B cell (primary cell): ENCODE results near the gene THSD7A. TPM values are rescaled to one million over a fixed set of nuclear protein-coding genes. Genes with fewer than 3 reads are reported as not detected.

ENCODE experiments used
- ATAC-seq: fragments of 200-7000 bp; cut with Tn5 transposase; one replicate; pipeline ENCODE4 v1.10.0; 2021; ENCODE audit warnings: low read depth, mild to moderate bottlenecking, moderate number of reproducible peaks, moderate library complexity
- CTCF ChIA-PET: fragments of 350-600 bp; sonication (Branson Sonifier 250); formaldehyde crosslinking; loops from one replicate; lab custom pipeline; 2021; ENCODE audit warnings: antibody characterized with exemption, inconsistent platforms; lab: Charles Lee
- POLR2A ChIA-PET: fragments of 350-600 bp; sonication (Branson Sonifier 250); formaldehyde crosslinking; loops from one replicate; lab custom pipeline; 2021; ENCODE audit warnings: antibody characterized with exemption; lab: Charles Lee
- DNase-seq: peaks from one replicate; pipeline ENCODE4 v3.0.0; 2013
- H2AFZ ChIP-seq: 2 replicates; pipeline ENCODE4 v1.6.1; 2012; ENCODE audit warnings: mild to moderate bottlenecking, low read depth, low read length; ENCODE audit not compliant: insufficient read depth, poor library complexity, severe bottlenecking
- H3K27ac ChIP-seq, 2 donors: 1 replicate in 1 of 2; 2 replicates in 1 of 2; pipeline ENCODE4 v1.5.1; 2012 to 2013; ENCODE audit warnings: low read length in 2 of 2, mild to moderate bottlenecking in 2 of 2, moderate library complexity in 1 of 2
- H3K27me3 ChIP-seq, 4 experiments: fragments of 200-600 bp in 1 of 4; sonication (generic) in 1 of 4; replicated peaks in 1 of 4; 1 replicate in 2 of 4; 2 replicates in 2 of 4; pipeline versions ENCODE4 v1.6.1 to v1.7.0; 2013 to 2016; ENCODE audit warnings: low read length in 3 of 4, mild to moderate bottlenecking in 2 of 4, mixed read lengths in 1 of 4, moderate library complexity in 1 of 4; ENCODE audit not compliant: insufficient read depth in 4 of 4, control insufficient read depth in 3 of 4; ENCODE audit errors: control extremely low read depth in 1 of 4
- H3K36me3 ChIP-seq, 2 experiments: replicated peaks in 1 of 2; 1 replicate in 1 of 2; 2 replicates in 1 of 2; pipeline versions ENCODE4 v1.6.1 to v1.7.1; 2013; ENCODE audit warnings: low read length in 1 of 2; ENCODE audit not compliant: insufficient read depth in 2 of 2, control insufficient read depth in 1 of 2; ENCODE audit errors: control extremely low read depth in 1 of 2, extremely low read depth in 1 of 2
- H3K4me1 ChIP-seq, 2 donors: fragments of 200-600 bp in 1 of 2; sonication (generic) in 1 of 2; 1 replicate in 1 of 2; 2 replicates in 1 of 2; pipeline versions ENCODE4 v1.5.1 to v1.6.1; 2013 to 2017; ENCODE audit warnings: low read length in 2 of 2; ENCODE audit not compliant: control insufficient read depth in 2 of 2, insufficient read depth in 2 of 2
- H3K4me2 ChIP-seq: replicated peaks from 2 replicates; pipeline ENCODE3; 2012; ENCODE audit warnings: mild to moderate bottlenecking, low read depth, low read length; ENCODE audit not compliant: poor library complexity, severe bottlenecking
- H3K4me3 ChIP-seq, 5 experiments: fragments of 200-600 bp in 1 of 5; sonication (generic) in 1 of 5; 1 replicate in 3 of 5; 2 replicates in 2 of 5; pipeline versions ENCODE4 v1.5.1 to v1.7.0; 2011 to 2016; ENCODE audit warnings: low read length in 4 of 5, mild to moderate bottlenecking in 4 of 5, low read depth in 2 of 5, control low read depth in 1 of 5, moderate library complexity in 1 of 5; ENCODE audit not compliant: insufficient read depth in 1 of 5; ENCODE audit errors: control extremely low read depth in 1 of 5, extremely low read depth in 1 of 5
- H3K79me2 ChIP-seq: fragments of 200-600 bp; sonication (generic); one replicate; pipeline ENCODE4 v1.6.0; 2016; ENCODE audit warnings: low read length; ENCODE audit not compliant: control insufficient read depth, insufficient read depth
- H3K9ac ChIP-seq: fragments of 200-600 bp; sonication (generic); 2 replicates; pipeline ENCODE4 v1.6.1; 2017; ENCODE audit warnings: mild to moderate bottlenecking, low read length, moderate library complexity
- H3K9me3 ChIP-seq, 3 donors: one replicate each; pipeline versions ENCODE4 v1.6.1 to v1.7.1; 2013; ENCODE audit warnings: low read length in 2 of 3; ENCODE audit not compliant: control insufficient read depth in 2 of 3, insufficient read depth in 1 of 3; ENCODE audit errors: control extremely low read depth in 1 of 3
- H4K20me1 ChIP-seq: 2 replicates; pipeline ENCODE4 v1.6.0; 2012; ENCODE audit warnings: mild to moderate bottlenecking, low read length; ENCODE audit not compliant: insufficient read depth, control insufficient read depth, poor library complexity, severe bottlenecking
- H3K27ac Mint-ChIP-seq: one replicate; pipeline ENCODE4 v1.8.0; 2021; ENCODE audit warnings: mixed read lengths
- H3K27me3 Mint-ChIP-seq: one replicate; pipeline ENCODE4 v1.8.0; 2021; ENCODE audit warnings: mixed read lengths
- H3K4me1 Mint-ChIP-seq: one replicate; pipeline ENCODE4 v1.8.0; 2021; ENCODE audit warnings: mixed read lengths
- H3K4me3 Mint-ChIP-seq: one replicate; pipeline ENCODE4 v1.8.0; 2021; ENCODE audit warnings: mixed read lengths
- H3K9me3 Mint-ChIP-seq: one replicate; pipeline ENCODE4 v1.8.0; 2022; ENCODE audit warnings: mixed read lengths; ENCODE audit not compliant: insufficient read depth
- CTCF ChIP-seq: fragments of 200-600 bp; IDR thresholded peaks from one replicate; pipeline ENCODE4 v1.8.0; 2022; ENCODE audit warnings: antibody characterized with exemption, mild to moderate bottlenecking
- EZH2 ChIP-seq: IDR thresholded peaks from 2 replicates; pipeline ENCODE4 v1.6.1; 2012; ENCODE audit warnings: borderline replicate concordance, low read depth, mild to moderate bottlenecking, moderate library complexity, low read length; ENCODE audit not compliant: insufficient read depth, poor library complexity, severe bottlenecking
- WGBS: methylation state at CpG from one replicate; pipeline ENCODE4 v1.1.5; 2013; ENCODE audit warnings: missing lambda C conversion rate; ENCODE audit not compliant: insufficient coverage; 5-methylcytosine and 5-hydroxymethylcytosine counted together
- intact Hi-C: fragments of 100-400 bp; cut with micrococcal nuclease; formaldehyde crosslinking; loops from one replicate; pipeline ENCODE4 v1.10.0; 2022
- polyA plus RNA-seq: library from polyadenylated mRNA; depleted of rRNA; stranded (reverse); fragments of >200 nt; gene quantifications from 2 replicates; pipeline ENCODE4 v1.2.3, GENCODE V29; 2012
- total RNA-seq, 2 donors: library from RNA; stranded (reverse); fragments of 120-200 nt in 1 of 2; gene quantifications; 1 replicate in 1 of 2; 2 replicates in 1 of 2; pipeline versions ENCODE4 v1.2.3 to v1.2.4, GENCODE V29; 2013 to 2022

Gene THSD7A
- total and polyA plus RNA-seq, 2 donors (not counting 1 experiment from before 2014, with no cell fraction given) = not detected

DNA sequence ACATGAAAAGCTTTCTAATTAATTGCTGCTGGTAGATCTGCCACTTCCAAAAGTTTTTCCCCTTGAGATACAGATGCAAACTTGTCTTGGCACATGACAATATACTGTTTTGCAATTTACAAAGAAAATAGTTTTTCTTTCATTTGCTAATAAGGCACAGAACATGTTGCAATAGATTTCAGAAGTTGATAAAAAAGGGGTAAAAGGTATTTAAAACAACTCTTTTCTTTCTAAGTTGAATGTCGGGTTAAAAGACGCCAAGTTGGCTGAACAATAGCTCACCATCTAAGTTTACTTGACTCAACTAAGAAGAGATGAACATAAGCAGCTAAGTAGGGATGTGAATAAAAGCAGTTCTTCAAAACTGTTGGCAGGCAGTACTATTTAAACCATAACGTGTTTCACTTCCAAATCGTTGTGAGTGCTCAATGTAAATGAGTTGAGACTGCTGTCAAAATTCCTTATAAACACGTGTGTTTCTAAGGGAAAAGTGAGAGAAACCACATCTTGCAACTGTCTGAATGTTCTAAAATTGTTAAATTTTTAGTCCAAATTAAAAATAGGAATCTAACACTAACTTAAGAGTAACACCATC, 14.5 kb upstream of the THSD7A start:
- no peaks in the 10 kb centered on the region for H3K79me2 ChIP-seq
- no peaks in the 10 kb centered on the region for H3K9me3 ChIP-seq
- Mint-ChIP-seq H3K4me3 (no peak overlapping the region), H3K27me3 (no peaks in the 10 kb centered on the region), H3K4me1 (no peaks in the 10 kb centered on the region), H3K9me3 (no peaks in the 10 kb centered on the region), H3K27ac (no peak overlapping the region)
- no CpG with 5 or more reads among the region's 5 CpGs for WGBS
- no peak overlapping the region for H3K9ac ChIP-seq
- H2AFZ ChIP-seq = no peak overlapping the region
- no peaks in the 10 kb centered on the region for H3K36me3 ChIP-seq
- CTCF ChIA-PET = no interaction called here
- no peak overlapping the region for H3K27ac ChIP-seq
- DNase-seq = no peak
- POLR2A ChIA-PET = no interaction called here
- no peak for ATAC-seq
- H4K20me1 ChIP-seq = no peaks in the 10 kb centered on the region
- H3K4me1 ChIP-seq = no peaks in the 10 kb centered on the region
- intact Hi-C loops = no loop called here
- TF ChIP-seq CTCF (no peak), EZH2 (no peak)
- no peak overlapping the region for H3K4me3 ChIP-seq
- H3K4me2 ChIP-seq = no peak overlapping the region
- no peaks in the 10 kb centered on the region for H3K27me3 ChIP-seq

- H3K4me1 Mint-ChIP-seq = no peaks in the 10 kb centered on the region
- no peaks in the 10 kb centered on the region for H4K20me1 ChIP-seq
- no peak overlapping the region for H2AFZ ChIP-seq
- no peaks in the 10 kb centered on the region for H3K79me2 ChIP-seq
- H3K9ac ChIP-seq = no peak overlapping the region
- ATAC-seq (no peak), DNase-seq (no peak)
- H3K36me3 ChIP-seq = no peaks in the 10 kb centered on the region
- TF ChIP-seq CTCF (no peak), EZH2 (no peak)
- POLR2A ChIA-PET = no interaction called here
- H3K9me3 ChIP-seq = no peaks in the 10 kb centered on the region
- CTCF ChIA-PET = no interaction called here
- H3K27me3 Mint-ChIP-seq = no peaks in the 10 kb centered on the region
- H3K4me3 Mint-ChIP-seq = no peak overlapping the region
- H3K4me3 ChIP-seq = no peak overlapping the region
- H3K27me3 ChIP-seq = no peaks in the 10 kb centered on the region
- H3K27ac Mint-ChIP-seq = no peak overlapping the region
- H3K9me3 Mint-ChIP-seq = no peaks in the 10 kb centered on the region
- H3K27ac ChIP-seq = no peak overlapping the region
- no peaks in the 10 kb centered on the region for H3K4me1 ChIP-seq
- intact Hi-C loops = no loop called here
- WGBS = no CpG with 5 or more reads among the region's 1 CpG
- H3K4me2 ChIP-seq = no peak overlapping the region
These were observed 11.2 kb upstream of the THSD7A start for GRCh38 chr7:11843113-11843765.
